ENCODE results near the gene TPK1.

GRCh38 chr7:144805627-144806239 lies 30.1 kb downstream of the TPK1 start:
- TF ChIP-seq POLR2A (IDR thresholded peaks at IDR 0.05), result no peak
- TF ChIP-seq CTCF (IDR thresholded peaks at IDR 0.05), result no peak
- TF ChIP-seq POLR2AphosphoS5 (IDR thresholded peaks at IDR 0.05), result no peak
